Neural progenitor cell (in vitro differentiated cells): ENCODE measurements around the gene HDAC11.

Source experiments
- CTCF ChIP-seq: fragments of 200-600 bp; sonication (generic); IDR thresholded peaks from 2 replicates; pipeline ENCODE4 v1.5.1; 2017; ENCODE audit warnings: antibody characterized with exemption, mild to moderate bottlenecking
- EZH2 ChIP-seq: fragments of 200-600 bp; sonication (generic); IDR thresholded peaks from 2 replicates; pipeline ENCODE4 v1.6.1; 2017; ENCODE audit warnings: antibody characterized with exemption, mild to moderate bottlenecking, moderate library complexity
- EZH2phosphoT487 ChIP-seq: fragments of 200-600 bp; sonication (generic); IDR thresholded peaks from 2 replicates; pipeline ENCODE4 v1.6.1; 2017; ENCODE audit warnings: antibody characterized with exemption

GRCh38 chr3:13502791-13503060 is 22.6 kb downstream of the HDAC11 start:
- TF ChIP-seq CTCF: no peak
- no peak for TF ChIP-seq EZH2phosphoT487
- no peak for TF ChIP-seq EZH2
